ENCODE measurements around the gene MSI2. TPM values are rescaled to one million over a fixed set of nuclear protein-coding genes. Genes with fewer than 3 reads are reported as not detected.

The MSI2 gene
- total RNA-seq, 4 donors from 2014 or later, result 9.9 to 18.5 (median 13.8) TPM

GRCh38 chr17:57733085-57733484, 476.8 kb downstream of the MSI2 start:
- TF ChIP-seq CTCF (IDR thresholded peaks at IDR 0.05), result no peak
- no peak for TF ChIP-seq POLR2A (IDR thresholded peaks at IDR 0.05)
- 96% methylated on average over 2 of the region's 2 CpGs for WGBS, 2 donors
- no peak overlapping the region for H3K4me3 ChIP-seq (ENCODE audit: low read depth, poor library complexity, severe bottlenecking)
- intact Hi-C loops (cut with DNase I; ENCODE audit: low total_unique reads), result no loop called here
- DNase-seq (ENCODE audit: low spot score in 2 of 2), result no peak

Other genes starting within 250 kb of the MSI2 start
- gene AKAP1, start 171.3 kb upstream of the MSI2 start, total RNA-seq, result 10 to 100 TPM; 45.8 to 68.2 (median 54.9) TPM